Keratinocyte (primary cell): ENCODE results near the gene SOS1. TPM values are rescaled to one million over a fixed set of nuclear protein-coding genes. Genes with fewer than 3 reads are reported as not detected.

Experiments
- DNase-seq: peaks from one replicate; pipeline ENCODE4 v3.0.0-alpha.2; 2011; ENCODE audit warnings: low read depth, missing footprints, low spot score
- FAIRE-seq: peaks from 2 replicates; lab custom pipeline; 2011; peaks lifted over from hg19 to GRCh38; lab: Jason Lieb, UNC
- H2AFZ ChIP-seq: 2 replicates; pipeline ENCODE4 v1.6.0; 2012; ENCODE audit warnings: low read length, control low read depth, inconsistent platforms; ENCODE audit not compliant: control insufficient read depth
- H3K27ac ChIP-seq: 2 replicates; pipeline ENCODE4 v1.5.1; 2011; ENCODE audit warnings: low read length; ENCODE audit not compliant: control insufficient read depth, insufficient read depth
- H3K27me3 ChIP-seq: 3 replicates; pipeline ENCODE4 v1.6.0; 2011; ENCODE audit warnings: low read length; ENCODE audit not compliant: control insufficient read depth, insufficient read depth; ENCODE audit errors: extremely low read depth
- H3K36me3 ChIP-seq, 2 experiments: 2 replicates in 1 of 2; 3 replicates in 1 of 2; pipeline ENCODE4 v1.5.1; 2011; ENCODE audit warnings: low read length in 2 of 2, mild to moderate bottlenecking in 1 of 2; ENCODE audit not compliant: control insufficient read depth in 2 of 2, insufficient read depth in 2 of 2; ENCODE audit errors: extremely low read depth in 1 of 2
- H3K4me1 ChIP-seq: 3 replicates; pipeline ENCODE4 v1.5.1; 2011; ENCODE audit warnings: low read length; ENCODE audit not compliant: control insufficient read depth, insufficient read depth; ENCODE audit errors: extremely low read depth
- H3K4me2 ChIP-seq: 3 replicates; pipeline ENCODE4 v1.6.0; 2011; ENCODE audit warnings: low read depth, low read length; ENCODE audit not compliant: control insufficient read depth, insufficient read depth; ENCODE audit errors: extremely low read depth
- H3K4me3 ChIP-seq, 3 experiments: fragments of 200-600 bp in 1 of 3; sonication (generic) in 1 of 3; 2 replicates in 2 of 3; 3 replicates in 1 of 3; pipeline ENCODE4 v1.5.1; 2011 to 2016; ENCODE audit warnings: low read length in 3 of 3, mild to moderate bottlenecking in 3 of 3, control low read depth in 2 of 3, inconsistent platforms in 1 of 3, low read depth in 1 of 3, mixed read lengths in 1 of 3, mixed run types in 1 of 3, moderate library complexity in 1 of 3; ENCODE audit not compliant: control insufficient read depth in 2 of 3, insufficient read depth in 2 of 3; ENCODE audit errors: extremely low read depth in 1 of 3
- H3K79me2 ChIP-seq: 2 replicates; pipeline ENCODE4 v1.6.0; 2012; ENCODE audit warnings: low read length; ENCODE audit not compliant: control insufficient read depth, insufficient read depth
- H3K9ac ChIP-seq: 3 replicates; pipeline ENCODE4 v1.6.0; 2011; ENCODE audit warnings: low read length; ENCODE audit not compliant: control insufficient read depth, insufficient read depth; ENCODE audit errors: extremely low read depth
- H3K9me1 ChIP-seq: 3 replicates; pipeline ENCODE4 v1.6.0; 2011; ENCODE audit warnings: low read length; ENCODE audit not compliant: control insufficient read depth, insufficient read depth; ENCODE audit errors: extremely low read depth
- H3K9me3 ChIP-seq: 2 replicates; pipeline ENCODE4 v1.5.1; 2012; ENCODE audit warnings: low read depth, low read length; ENCODE audit not compliant: control insufficient read depth
- H4K20me1 ChIP-seq: 3 replicates; pipeline ENCODE4 v1.6.0; 2011; ENCODE audit warnings: low read length; ENCODE audit not compliant: control insufficient read depth, insufficient read depth; ENCODE audit errors: extremely low read depth
- EZH2 ChIP-seq: IDR thresholded peaks from one replicate; pipeline ENCODE4 v1.6.1; 2012; ENCODE audit warnings: inconsistent platforms, mild to moderate bottlenecking, low read length, moderate library complexity
- dilution Hi-C: fragments of 300-500 bp; cut with MboI; formaldehyde crosslinking; loops from one replicate; pipeline ENCODE4 v1.7.0; 2020; ENCODE audit warnings: low sequenced_read_pairs; ENCODE audit not compliant: extremely low pct_ligation_motif_present
- polyA plus RNA-seq, 5 experiments: library from polyadenylated mRNA; depleted of rRNA in 3 of 5; stranded (reverse) in 3 of 5; stranded (forward) in 1 of 5; unstranded in 1 of 5; fragments of >200 nt; gene quantifications; 1 replicate in 1 of 5; 2 replicates in 3 of 5; 3 replicates in 1 of 5; pipeline versions ENCODE4 v1.2.1 to v1.2.3, GENCODE V29; 2011 to 2012; ENCODE audit warnings: missing spikeins in 2 of 5, low read depth in 1 of 5, low replicate concordance in 1 of 5
- TF ChIP-seq, protein P1 (sequence below), 3 experiments: IDR thresholded peaks in 1 of 3; conservative IDR thresholded peaks in 1 of 3; optimal IDR thresholded peaks in 1 of 3; 2 replicates in 2 of 3; 3 replicates in 1 of 3; pipeline versions ENCODE3 to v1.5.1; 2011; ENCODE audit warnings: low read length in 3 of 3, mild to moderate bottlenecking in 3 of 3, moderate library complexity in 2 of 3, control low read depth in 1 of 3, inconsistent platforms in 1 of 3; ENCODE audit not compliant: insufficient read depth in 2 of 3; ENCODE audit errors: extremely low read depth in 1 of 3

SOS1 gene
- polyA plus RNA-seq, 1 donor (not counting 4 experiments of a cell fraction or from before 2014, with no cell fraction given), result 21.5 TPM

DNA sequence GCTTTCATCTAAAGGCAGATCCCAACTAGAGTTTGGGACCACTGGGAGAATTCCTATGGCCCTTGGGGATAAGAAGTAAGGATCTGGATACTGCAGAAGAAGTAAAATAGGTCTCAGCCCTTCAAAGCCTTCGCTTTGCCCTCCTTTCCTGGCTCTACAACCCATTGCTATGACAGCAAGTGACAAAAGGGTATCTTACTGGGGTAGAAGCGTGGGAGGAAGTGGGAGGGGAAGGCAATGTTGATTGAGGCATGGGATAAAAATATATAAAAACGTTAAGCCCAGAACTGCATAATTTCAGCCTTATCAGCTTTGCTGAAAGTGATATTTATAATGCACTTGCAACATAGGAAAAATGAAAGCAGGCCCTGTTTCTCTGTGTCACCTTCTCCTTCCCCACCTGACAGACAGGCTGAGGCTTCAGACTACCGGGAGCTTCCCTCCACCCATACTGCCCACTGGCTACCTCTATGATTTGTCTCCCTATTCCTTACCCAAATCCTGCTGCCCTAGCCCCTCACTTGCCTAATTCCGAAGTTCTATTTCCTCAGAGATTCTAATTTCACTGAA is 14.9 kb upstream of the SOS1 start:
- Histone ChIP-seq H3K27ac (no peak overlapping the region), H3K4me1 (peaks cover 7% of the 10 kb centered on the region), H3K9ac (no peak overlapping the region), H3K9me1 (no peaks in the 10 kb centered on the region), H3K79me2 (no peaks in the 10 kb centered on the region), H3K9me3 (no peaks in the 10 kb centered on the region), H3K4me3 (no peak overlapping the region), H3K27me3 (no peaks in the 10 kb centered on the region), H3K4me2 (no peak overlapping the region), H3K36me3 (no peaks in the 10 kb centered on the region), H2AFZ (no peak overlapping the region), H4K20me1 (no peaks in the 10 kb centered on the region)
- no peak for DNase-seq
- FAIRE-seq, result no peak
- dilution Hi-C loops, result no loop called here
- TF ChIP-seq EZH2, result no peak
- TF ChIP-seq, protein P1, sequence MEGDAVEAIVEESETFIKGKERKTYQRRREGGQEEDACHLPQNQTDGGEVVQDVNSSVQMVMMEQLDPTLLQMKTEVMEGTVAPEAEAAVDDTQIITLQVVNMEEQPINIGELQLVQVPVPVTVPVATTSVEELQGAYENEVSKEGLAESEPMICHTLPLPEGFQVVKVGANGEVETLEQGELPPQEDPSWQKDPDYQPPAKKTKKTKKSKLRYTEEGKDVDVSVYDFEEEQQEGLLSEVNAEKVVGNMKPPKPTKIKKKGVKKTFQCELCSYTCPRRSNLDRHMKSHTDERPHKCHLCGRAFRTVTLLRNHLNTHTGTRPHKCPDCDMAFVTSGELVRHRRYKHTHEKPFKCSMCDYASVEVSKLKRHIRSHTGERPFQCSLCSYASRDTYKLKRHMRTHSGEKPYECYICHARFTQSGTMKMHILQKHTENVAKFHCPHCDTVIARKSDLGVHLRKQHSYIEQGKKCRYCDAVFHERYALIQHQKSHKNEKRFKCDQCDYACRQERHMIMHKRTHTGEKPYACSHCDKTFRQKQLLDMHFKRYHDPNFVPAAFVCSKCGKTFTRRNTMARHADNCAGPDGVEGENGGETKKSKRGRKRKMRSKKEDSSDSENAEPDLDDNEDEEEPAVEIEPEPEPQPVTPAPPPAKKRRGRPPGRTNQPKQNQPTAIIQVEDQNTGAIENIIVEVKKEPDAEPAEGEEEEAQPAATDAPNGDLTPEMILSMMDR (optimal IDR thresholded peaks at IDR 0.05 in 1 of 3, IDR thresholded peaks at IDR 0.05 in 1 of 3, conservative IDR thresholded peaks at IDR 0.05 in 1 of 3; ENCODE audit: extremely low read depth in 1 of 3, insufficient read depth in 2 of 3, low read length in 3 of 3), result no peak

DNA sequence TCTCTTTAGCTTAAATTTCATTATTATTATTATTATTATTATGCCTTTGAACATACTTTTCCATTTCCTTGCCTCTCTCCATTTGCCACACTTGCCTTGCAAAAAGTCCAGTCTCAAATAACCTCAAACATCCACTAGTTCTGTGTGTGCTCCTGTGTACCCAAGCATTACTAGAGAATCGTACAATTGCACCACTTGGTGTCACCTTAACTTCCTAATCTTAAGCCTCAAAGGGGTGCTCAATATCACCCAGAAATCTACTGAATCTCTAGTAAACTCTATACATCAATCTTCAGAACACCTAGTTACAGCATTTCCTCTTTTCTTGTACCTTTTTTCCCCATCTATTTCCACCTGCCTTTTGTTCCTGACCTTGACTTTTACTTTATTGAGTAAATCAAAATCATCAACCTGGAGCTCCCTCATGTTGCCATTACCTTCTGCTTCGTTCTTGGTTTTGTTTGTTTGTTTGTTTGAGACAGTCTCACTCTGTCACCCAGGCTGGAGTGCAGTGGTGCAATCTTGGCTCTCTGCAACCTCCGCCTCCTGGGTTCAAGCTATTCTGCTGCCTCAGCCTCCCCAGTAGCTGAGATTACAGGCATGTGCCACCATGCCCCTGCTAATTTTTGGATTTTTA is 12.5 kb upstream of the SOS1 start:
- dilution Hi-C loops, result no loop called here
- H2AFZ ChIP-seq, result no peak overlapping the region
- H4K20me1 ChIP-seq, result no peaks in the 10 kb centered on the region
- H3K79me2 ChIP-seq, result no peaks in the 10 kb centered on the region
- no peak overlapping the region for H3K9ac ChIP-seq
- DNase-seq (no peak), FAIRE-seq (no peak)
- H3K27me3 ChIP-seq, result no peaks in the 10 kb centered on the region
- H3K27ac ChIP-seq, result no peak overlapping the region
- H3K4me2 ChIP-seq, result no peak overlapping the region
- no peaks in the 10 kb centered on the region for H3K9me1 ChIP-seq
- no peak overlapping the region for H3K4me3 ChIP-seq
- TF ChIP-seq EZH2, result no peak
- TF ChIP-seq, protein P1 (optimal IDR thresholded peaks at IDR 0.05 in 1 of 3, IDR thresholded peaks at IDR 0.05 in 1 of 3, conservative IDR thresholded peaks at IDR 0.05 in 1 of 3; ENCODE audit: extremely low read depth in 1 of 3, insufficient read depth in 2 of 3, low read length in 3 of 3), result no peak
- no peaks in the 10 kb centered on the region for H3K9me3 ChIP-seq
- no peaks in the 10 kb centered on the region for H3K4me1 ChIP-seq
- no peaks in the 10 kb centered on the region for H3K36me3 ChIP-seq
